OCI-LY3 (cell line): ENCODE results near the gene GTF3C2.

Source experiments
- H2AFZ ChIP-seq: fragments of 200-600, 300-600 bp; shearing (Covaris generic); 2 replicates; pipeline ENCODE4 v1.6.0; 2014; ENCODE audit warnings: antibody characterized with exemption, low read depth, low read length
- H3K27ac ChIP-seq: fragments of 200-600, 300-600 bp; sonication (generic); 2 replicates; pipeline ENCODE4 v1.5.1; 2014; ENCODE audit warnings: mild to moderate bottlenecking, low read length, moderate library complexity, mixed read lengths
- H3K27me3 ChIP-seq: fragments of 200-600, 300-600 bp; sonication (generic); 2 replicates; pipeline ENCODE4 v1.6.1; 2014; ENCODE audit warnings: low read depth, low read length, mixed read lengths
- H3K36me3 ChIP-seq: fragments of 200-600, 300-600 bp; sonication (generic); replicated peaks from 2 replicates; pipeline ENCODE3; 2014; ENCODE audit warnings: low read depth, low read length, mixed read lengths
- H3K4me1 ChIP-seq: fragments of 300-600, 200-600 bp; sonication (generic); 2 replicates; pipeline ENCODE4 v1.6.1; 2014; ENCODE audit warnings: low read length, mixed read lengths
- H3K4me2 ChIP-seq: fragments of 200-600, 300-600 bp; sonication (generic); 2 replicates; pipeline ENCODE4 v1.6.1; 2014; ENCODE audit warnings: low read length, mixed read lengths
- H3K4me3 ChIP-seq: fragments of 300-600, 200-600 bp; sonication (generic); 2 replicates; pipeline ENCODE4 v1.5.1; 2014; ENCODE audit warnings: antibody characterized with exemption, mild to moderate bottlenecking, low read length, moderate library complexity
- H3K79me2 ChIP-seq: fragments of 300-600, 200-600 bp; shearing (Covaris generic); 2 replicates; pipeline ENCODE4 v1.6.1; 2014; ENCODE audit warnings: mild to moderate bottlenecking, low read length, mixed read lengths
- H3K9ac ChIP-seq: fragments of 300-600, 200-600 bp; shearing (Covaris generic); 2 replicates; pipeline ENCODE4 v1.6.0; 2014; ENCODE audit warnings: mild to moderate bottlenecking, low read length, moderate library complexity
- H3K9me3 ChIP-seq: fragments of 200-600, 300-600 bp; shearing (Covaris generic); 2 replicates; pipeline ENCODE4 v1.6.1; 2014; ENCODE audit warnings: low read length, mixed read lengths; ENCODE audit not compliant: insufficient read depth
- H4K20me1 ChIP-seq: fragments of 200-600, 300-600 bp; sonication (generic); 2 replicates; pipeline ENCODE4 v1.6.1; 2016; ENCODE audit warnings: low read length, mixed read lengths; ENCODE audit not compliant: insufficient read depth
- EZH2phosphoT487 ChIP-seq: fragments of 200-600 bp; shearing (Covaris generic); IDR thresholded peaks from 2 replicates; pipeline ENCODE4 v1.6.1; 2018; ENCODE audit warnings: antibody characterized with exemption, mixed run types, low read depth
- TF ChIP-seq, protein P1 (sequence below): fragments of 200-600, 300-600 bp; sonication (generic); IDR thresholded peaks from 2 replicates; pipeline ENCODE4 v1.5.1; 2014; ENCODE audit warnings: antibody characterized with exemption, low read length, low read depth

The GTF3C2 gene

DNA sequence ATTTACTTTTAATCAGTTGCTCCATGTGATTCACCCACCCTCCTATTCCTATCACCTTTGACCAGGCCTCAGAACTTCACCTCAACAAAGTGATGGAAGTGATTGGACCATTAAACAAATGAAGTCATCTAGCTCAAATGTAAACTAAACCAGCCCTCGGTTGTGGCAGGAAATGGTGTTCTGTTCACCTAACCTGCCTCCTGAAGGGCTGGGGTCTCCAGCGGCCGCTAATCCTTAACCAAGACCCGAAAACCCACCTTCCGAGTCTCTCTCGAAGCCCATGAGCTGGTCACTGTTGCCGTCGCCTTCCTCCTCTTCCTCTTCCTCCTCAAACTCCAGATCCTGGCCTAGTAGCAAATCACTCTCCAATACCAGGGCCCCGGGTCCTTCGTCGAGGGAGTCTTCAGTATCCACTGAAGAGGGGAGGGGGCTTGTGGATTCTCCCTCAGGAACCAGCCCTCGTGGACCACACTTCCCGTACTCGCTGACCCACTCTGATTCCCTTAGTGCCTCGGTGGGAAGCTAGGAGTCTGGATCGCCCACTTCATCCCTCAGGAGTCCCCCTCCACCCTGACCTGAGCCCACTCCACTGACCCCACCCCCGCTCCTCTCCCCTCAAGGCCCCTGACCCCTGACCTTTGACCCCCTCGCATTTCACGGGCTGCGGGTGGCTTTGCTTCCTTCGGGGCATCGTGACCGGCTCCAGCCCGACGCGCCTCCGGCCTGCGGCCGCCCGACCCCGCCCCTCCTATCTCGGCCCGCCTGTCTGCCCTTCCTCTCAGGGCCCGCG is 23.5 kb upstream of the GTF3C2 start:
- Histone ChIP-seq H3K4me3 (peak overlapping the region; percentile 91), H3K9me3 (no peaks in the 10 kb centered on the region), H3K79me2 (peaks cover 15% of the 10 kb centered on the region; the same call in 1 of the 2 replicates), H3K36me3 (peaks cover 73% of the 10 kb centered on the region), H2AFZ (no peak overlapping the region), H3K4me2 (peak overlapping the region; percentile 97), H4K20me1 (no peaks in the 10 kb centered on the region), H3K4me1 (peaks cover 18% of the 10 kb centered on the region), H3K27ac (peak overlapping the region; percentile 49), H3K9ac (peak overlapping the region; percentile 68), H3K27me3 (no peaks in the 10 kb centered on the region)
- no peak for TF ChIP-seq EZH2phosphoT487
- TF ChIP-seq, protein P1, sequence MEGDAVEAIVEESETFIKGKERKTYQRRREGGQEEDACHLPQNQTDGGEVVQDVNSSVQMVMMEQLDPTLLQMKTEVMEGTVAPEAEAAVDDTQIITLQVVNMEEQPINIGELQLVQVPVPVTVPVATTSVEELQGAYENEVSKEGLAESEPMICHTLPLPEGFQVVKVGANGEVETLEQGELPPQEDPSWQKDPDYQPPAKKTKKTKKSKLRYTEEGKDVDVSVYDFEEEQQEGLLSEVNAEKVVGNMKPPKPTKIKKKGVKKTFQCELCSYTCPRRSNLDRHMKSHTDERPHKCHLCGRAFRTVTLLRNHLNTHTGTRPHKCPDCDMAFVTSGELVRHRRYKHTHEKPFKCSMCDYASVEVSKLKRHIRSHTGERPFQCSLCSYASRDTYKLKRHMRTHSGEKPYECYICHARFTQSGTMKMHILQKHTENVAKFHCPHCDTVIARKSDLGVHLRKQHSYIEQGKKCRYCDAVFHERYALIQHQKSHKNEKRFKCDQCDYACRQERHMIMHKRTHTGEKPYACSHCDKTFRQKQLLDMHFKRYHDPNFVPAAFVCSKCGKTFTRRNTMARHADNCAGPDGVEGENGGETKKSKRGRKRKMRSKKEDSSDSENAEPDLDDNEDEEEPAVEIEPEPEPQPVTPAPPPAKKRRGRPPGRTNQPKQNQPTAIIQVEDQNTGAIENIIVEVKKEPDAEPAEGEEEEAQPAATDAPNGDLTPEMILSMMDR = no peak

DNA sequence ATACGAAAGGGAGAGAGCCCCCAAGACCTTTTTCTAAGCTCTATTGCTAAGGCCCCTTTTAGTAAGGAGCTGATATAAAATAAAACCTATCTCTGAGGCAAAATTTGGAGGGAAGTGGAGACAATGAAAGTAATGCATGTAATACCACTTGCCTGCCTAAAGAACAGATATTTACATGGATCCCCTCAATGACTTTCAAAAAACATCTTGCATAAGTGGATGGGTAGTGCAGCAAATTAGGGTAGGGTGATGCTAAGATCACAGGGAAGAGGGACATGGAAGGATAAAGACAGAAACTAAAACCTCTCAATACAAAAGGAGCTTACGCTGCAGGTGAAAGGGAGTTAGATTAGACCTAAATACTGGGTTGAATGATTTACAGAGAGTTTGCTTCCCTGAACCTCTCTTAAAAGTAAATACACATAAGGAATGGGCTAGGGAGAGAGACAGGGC is 22.8 kb upstream of the GTF3C2 start:
- Histone ChIP-seq H3K27ac (no peak overlapping the region), H3K27me3 (no peaks in the 10 kb centered on the region), H4K20me1 (no peaks in the 10 kb centered on the region), H3K36me3 (peaks cover 67% of the 10 kb centered on the region), H3K4me2 (peak overlapping the region; percentile 97), H3K4me3 (peak overlapping the region; percentile 91), H3K9ac (no peak overlapping the region), H3K4me1 (peaks cover 18% of the 10 kb centered on the region), H3K9me3 (no peaks in the 10 kb centered on the region), H2AFZ (no peak overlapping the region), H3K79me2 (peaks cover 13% of the 10 kb centered on the region; the same call in 1 of the 2 replicates)
- TF ChIP-seq, protein P1 = no peak
- no peak for TF ChIP-seq EZH2phosphoT487

DNA sequence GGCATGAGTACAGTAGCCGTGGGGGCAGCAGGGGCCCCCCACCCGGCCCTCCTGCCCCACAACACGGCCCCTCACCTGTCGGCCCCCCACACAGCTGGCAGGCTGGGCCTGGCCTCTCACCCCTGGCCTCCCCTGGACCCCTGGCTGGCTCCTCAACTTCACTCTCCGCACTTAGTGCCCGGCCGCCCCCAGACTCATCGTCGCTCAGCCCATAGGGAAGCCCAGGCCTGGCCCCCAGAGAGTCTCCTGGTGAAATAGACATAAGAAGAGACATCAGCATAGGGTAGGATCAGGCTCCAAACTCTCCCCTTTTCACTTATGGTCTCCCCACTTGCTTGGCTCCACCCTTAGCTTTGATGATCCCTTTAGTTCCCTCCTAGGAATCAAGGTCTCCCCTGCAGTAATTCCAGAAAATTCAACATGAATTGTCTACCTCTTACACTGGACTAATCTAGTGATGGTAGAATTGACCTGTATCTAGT is 22.3 kb upstream of the GTF3C2 start:
- H3K79me2 ChIP-seq = peaks cover 12% of the 10 kb centered on the region; the same call in 1 of the 2 replicates
- no peak overlapping the region for H2AFZ ChIP-seq
- H3K27ac ChIP-seq = no peak overlapping the region
- H3K4me1 ChIP-seq = peaks cover 15% of the 10 kb centered on the region
- H3K9me3 ChIP-seq = no peaks in the 10 kb centered on the region
- H3K9ac ChIP-seq = no peak overlapping the region
- peaks cover 63% of the 10 kb centered on the region for H3K36me3 ChIP-seq
- no peak overlapping the region for H3K4me2 ChIP-seq
- no peaks in the 10 kb centered on the region for H4K20me1 ChIP-seq
- no peaks in the 10 kb centered on the region for H3K27me3 ChIP-seq
- H3K4me3 ChIP-seq = no peak overlapping the region
- TF ChIP-seq, protein P1 = no peak
- TF ChIP-seq EZH2phosphoT487 = no peak

DNA sequence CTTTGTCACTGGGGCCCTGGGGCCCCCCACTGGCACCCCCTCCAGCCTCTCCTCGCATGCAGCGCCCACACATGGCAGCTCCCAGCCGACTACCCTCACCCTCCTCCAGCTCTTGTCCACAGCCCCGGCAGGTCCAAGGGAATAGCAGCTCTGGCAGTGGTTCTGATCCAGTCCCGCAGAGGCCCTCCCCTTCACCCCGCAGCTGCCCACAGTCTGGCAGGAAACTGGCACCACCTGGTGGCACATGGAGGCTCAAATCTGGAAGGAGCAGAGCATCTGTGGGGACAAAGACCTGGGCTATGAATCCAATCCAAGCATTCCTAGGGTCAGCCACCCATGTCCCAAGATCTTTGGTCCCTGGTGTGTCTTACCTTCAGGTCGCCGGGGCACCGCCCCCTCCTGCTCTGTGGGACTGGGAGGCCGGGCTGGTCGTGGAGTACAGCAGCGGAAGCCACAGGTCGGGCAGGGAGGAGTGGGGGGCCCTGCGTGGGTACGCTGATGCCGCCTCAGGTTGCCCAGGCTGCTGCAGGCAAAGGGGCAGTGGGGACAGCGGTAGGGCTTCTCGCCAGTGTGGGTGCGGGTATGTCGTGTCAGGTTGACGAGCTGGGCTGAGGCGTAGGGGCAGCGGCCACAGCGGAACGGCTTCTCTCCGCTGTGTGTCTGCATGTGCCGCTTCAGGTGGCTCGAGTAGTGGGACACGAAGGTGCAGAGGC is 21.7 kb upstream of the GTF3C2 start:
- H3K9ac ChIP-seq = no peak overlapping the region
- no peak overlapping the region for H3K27ac ChIP-seq
- TF ChIP-seq, protein P1 = peak; percentile 13; the same call in 1 of the 2 replicates
- TF ChIP-seq EZH2phosphoT487 = no peak
- H3K9me3 ChIP-seq = no peaks in the 10 kb centered on the region
- H3K36me3 ChIP-seq = peaks cover 60% of the 10 kb centered on the region
- peaks cover 9% of the 10 kb centered on the region; the same call in 1 of the 2 replicates for H3K79me2 ChIP-seq
- no peaks in the 10 kb centered on the region for H4K20me1 ChIP-seq
- H3K4me3 ChIP-seq = no peak overlapping the region
- no peak overlapping the region for H2AFZ ChIP-seq
- H3K4me2 ChIP-seq = no peak overlapping the region
- H3K27me3 ChIP-seq = no peaks in the 10 kb centered on the region
- H3K4me1 ChIP-seq = peaks cover 12% of the 10 kb centered on the region
